ENCODE measurements around the gene VTI1B.

The VTI1B gene

DNA sequence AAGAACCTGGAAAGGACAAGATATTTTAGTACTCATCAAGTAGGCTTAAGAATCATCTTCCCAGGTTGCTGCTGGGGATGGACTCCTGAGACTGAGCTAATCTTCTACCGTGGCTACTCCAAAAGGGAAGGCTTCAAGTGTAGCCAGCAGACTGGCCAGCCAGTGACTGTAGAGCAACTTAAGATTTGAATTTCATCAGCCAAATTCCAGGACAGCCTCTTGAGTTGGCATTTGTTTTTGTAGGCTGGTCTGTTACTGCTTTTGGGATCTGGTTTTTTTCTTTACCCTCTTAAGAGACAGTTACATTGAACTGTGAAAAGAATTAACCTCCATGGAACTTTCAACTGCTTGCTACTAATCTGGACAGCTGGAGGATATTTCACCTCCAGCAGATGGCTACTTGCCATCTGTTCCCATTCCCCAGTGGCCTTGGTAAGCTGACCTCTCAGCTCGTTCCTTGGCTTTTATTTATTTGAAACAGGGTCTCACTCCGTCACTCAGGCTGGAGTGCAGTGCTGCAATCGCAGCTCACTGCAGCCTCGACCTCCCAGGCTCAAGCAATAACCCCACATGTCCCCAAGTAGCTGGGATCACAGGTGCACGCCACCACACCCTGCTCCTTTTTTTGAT, 20.7 kb downstream of the VTI1B start:
- Histone ChIP-seq H3K4me3 (ENCODE audit: low read depth in 1 of 5, low read length in 5 of 5) (no peak overlapping the region), H3K27ac (ENCODE audit: low read depth, low read length) (peak overlapping the region; percentile 40), H3K27me3 (ENCODE audit: control insufficient read depth in 5 of 5, insufficient read depth in 4 of 5, low read length in 5 of 5) (no peaks in the 10 kb centered on the region), H3K9ac (ENCODE audit: low read length in 5 of 5) (peak overlapping the region in 1 of 5 donors; percentile 21), H3K4me1 (ENCODE audit: control insufficient read depth in 5 of 5, insufficient read depth in 5 of 5, low read length in 5 of 5) (peaks cover 0 to 9% (median 6%) of the 10 kb centered on the region in 5 donors), H3K36me3 (ENCODE audit: control insufficient read depth in 5 of 5, insufficient read depth in 5 of 5, low read length in 5 of 5) (peaks cover 52 to 89% (median 85%) of the 10 kb centered on the region in 5 donors), H3K9me3 (ENCODE audit: control insufficient read depth in 5 of 5, low read length in 5 of 5) (no peaks in the 10 kb centered on the region)

DNA sequence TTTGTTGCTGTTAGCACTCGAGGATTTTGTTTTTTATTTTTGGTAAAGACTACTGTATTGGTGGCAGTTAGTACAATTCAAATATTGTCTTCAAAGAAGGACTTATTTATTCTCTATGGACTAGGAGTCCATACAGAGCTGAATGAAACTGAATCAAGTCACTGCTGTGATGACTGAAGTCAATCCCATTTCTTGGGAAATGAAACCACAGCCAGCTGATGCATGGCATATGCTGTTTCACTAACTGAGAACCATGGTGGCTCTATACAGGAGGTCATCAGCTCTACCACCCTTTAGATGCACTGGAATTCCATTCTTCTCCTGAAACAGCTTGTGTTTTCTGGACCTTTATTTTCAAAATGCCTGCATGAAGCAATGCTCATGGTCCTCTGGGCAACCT, 22.2 kb downstream of the VTI1B start:
- peaks cover 0 to 9% (median 6%) of the 10 kb centered on the region in 5 donors for H3K4me1 ChIP-seq (ENCODE audit: control insufficient read depth in 5 of 5, insufficient read depth in 5 of 5, low read length in 5 of 5)
- H3K9me3 ChIP-seq (ENCODE audit: control insufficient read depth in 5 of 5, low read length in 5 of 5) = no peaks in the 10 kb centered on the region
- H3K4me3 ChIP-seq (ENCODE audit: low read depth in 1 of 5, low read length in 5 of 5) = no peak overlapping the region
- no peak overlapping the region for H3K9ac ChIP-seq (ENCODE audit: low read length in 5 of 5)
- H3K36me3 ChIP-seq (ENCODE audit: control insufficient read depth in 5 of 5, insufficient read depth in 5 of 5, low read length in 5 of 5) = peaks cover 63 to 93% (median 87%) of the 10 kb centered on the region in 5 donors
- H3K27ac ChIP-seq (ENCODE audit: low read depth, low read length) = no peak overlapping the region
- no peaks in the 10 kb centered on the region for H3K27me3 ChIP-seq (ENCODE audit: control insufficient read depth in 5 of 5, insufficient read depth in 4 of 5, low read length in 5 of 5)

DNA sequence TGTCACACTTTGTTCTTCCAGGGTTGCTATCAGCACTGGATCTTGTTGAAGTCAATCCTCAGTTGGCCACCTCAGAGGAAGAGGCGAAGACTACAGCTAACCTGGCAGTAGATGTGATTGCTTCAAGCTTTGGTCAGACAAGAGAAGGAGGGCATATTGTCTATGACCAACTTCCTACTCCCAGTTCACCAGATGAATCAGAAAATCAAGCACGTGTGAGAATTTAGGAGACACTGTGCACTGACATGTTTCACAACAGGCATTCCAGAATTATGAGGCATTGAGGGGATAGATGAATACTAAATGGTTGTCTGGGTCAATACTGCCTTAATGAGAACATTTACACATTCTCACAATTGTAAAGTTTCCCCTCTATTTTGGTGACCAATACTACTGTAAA, 23.7 kb downstream of the VTI1B start:
- Histone ChIP-seq H3K9me3 (ENCODE audit: control insufficient read depth in 5 of 5, low read length in 5 of 5) (no peaks in the 10 kb centered on the region), H3K27ac (ENCODE audit: low read depth, low read length) (no peak overlapping the region), H3K36me3 (ENCODE audit: control insufficient read depth in 5 of 5, insufficient read depth in 5 of 5, low read length in 5 of 5) (peaks cover 67 to 96% (median 86%) of the 10 kb centered on the region in 5 donors), H3K4me1 (ENCODE audit: control insufficient read depth in 5 of 5, insufficient read depth in 5 of 5, low read length in 5 of 5) (peaks cover 0 to 9% (median 6%) of the 10 kb centered on the region in 5 donors), H3K4me3 (ENCODE audit: low read depth in 1 of 5, low read length in 5 of 5) (no peak overlapping the region), H3K27me3 (ENCODE audit: control insufficient read depth in 5 of 5, insufficient read depth in 4 of 5, low read length in 5 of 5) (no peaks in the 10 kb centered on the region), H3K9ac (ENCODE audit: low read length in 5 of 5) (no peak overlapping the region)

DNA sequence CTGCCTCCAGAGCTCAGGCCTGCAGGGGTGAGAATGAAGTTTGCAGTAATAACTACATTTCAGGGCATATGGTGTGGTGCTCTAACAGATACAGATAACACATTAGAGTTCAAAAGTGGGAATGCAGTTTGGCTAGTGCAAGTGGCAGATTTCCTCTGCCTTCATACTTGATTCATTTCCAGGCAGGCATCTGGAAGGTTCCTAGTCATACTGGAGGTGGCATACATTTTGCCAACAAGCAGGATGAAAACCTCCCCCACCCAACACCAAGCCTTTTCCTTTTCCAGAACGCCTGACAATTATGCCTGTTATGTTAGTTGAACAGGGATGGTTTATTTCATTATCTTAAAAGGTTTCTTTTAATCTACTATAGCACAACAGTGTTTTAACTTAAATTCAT, 24.3 kb downstream of the VTI1B start:
- H3K9ac ChIP-seq (ENCODE audit: low read length in 5 of 5) = no peak overlapping the region
- H3K4me3 ChIP-seq (ENCODE audit: low read depth in 1 of 5, low read length in 5 of 5) = no peak overlapping the region
- H3K27ac ChIP-seq (ENCODE audit: low read depth, low read length) = no peak overlapping the region
- peaks cover 0 to 9% (median 6%) of the 10 kb centered on the region in 5 donors for H3K4me1 ChIP-seq (ENCODE audit: control insufficient read depth in 5 of 5, insufficient read depth in 5 of 5, low read length in 5 of 5)
- H3K36me3 ChIP-seq (ENCODE audit: control insufficient read depth in 5 of 5, insufficient read depth in 5 of 5, low read length in 5 of 5) = peaks cover 61 to 94% (median 82%) of the 10 kb centered on the region in 5 donors
- no peaks in the 10 kb centered on the region for H3K27me3 ChIP-seq (ENCODE audit: control insufficient read depth in 5 of 5, insufficient read depth in 4 of 5, low read length in 5 of 5)
- H3K9me3 ChIP-seq (ENCODE audit: control insufficient read depth in 5 of 5, low read length in 5 of 5) = no peaks in the 10 kb centered on the region

DNA sequence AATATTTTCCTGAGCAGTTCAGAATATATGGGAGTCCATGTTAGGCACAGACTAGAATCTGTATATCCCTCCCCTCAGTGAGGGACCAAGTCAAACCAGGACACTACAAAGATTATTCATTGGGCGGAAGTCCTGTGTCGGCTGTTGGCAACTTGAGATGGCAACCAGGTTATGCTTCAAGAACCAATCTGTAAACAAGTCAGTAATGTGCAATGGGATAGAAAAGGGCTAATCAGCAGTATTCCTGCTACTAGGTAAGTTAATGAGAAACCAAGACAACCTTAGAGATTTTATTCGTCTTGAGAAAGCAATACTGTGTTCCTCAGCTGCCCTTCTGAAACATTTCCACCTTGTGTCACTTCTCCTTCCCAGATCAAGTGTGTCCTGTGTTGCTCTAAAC, 28.3 kb downstream of the VTI1B start:
- Histone ChIP-seq H3K4me1 (ENCODE audit: control insufficient read depth in 5 of 5, insufficient read depth in 5 of 5, low read length in 5 of 5) (no peaks in the 10 kb centered on the region), H3K9me3 (ENCODE audit: control insufficient read depth in 5 of 5, low read length in 5 of 5) (no peaks in the 10 kb centered on the region), H3K9ac (ENCODE audit: low read length in 5 of 5) (no peak overlapping the region), H3K36me3 (ENCODE audit: control insufficient read depth in 5 of 5, insufficient read depth in 5 of 5, low read length in 5 of 5) (peaks cover 47 to 57% (median 54%) of the 10 kb centered on the region in 5 donors), H3K4me3 (ENCODE audit: low read depth in 1 of 5, low read length in 5 of 5) (no peak overlapping the region), H3K27me3 (ENCODE audit: control insufficient read depth in 5 of 5, insufficient read depth in 4 of 5, low read length in 5 of 5) (no peaks in the 10 kb centered on the region), H3K27ac (ENCODE audit: low read depth, low read length) (no peak overlapping the region)

DNA sequence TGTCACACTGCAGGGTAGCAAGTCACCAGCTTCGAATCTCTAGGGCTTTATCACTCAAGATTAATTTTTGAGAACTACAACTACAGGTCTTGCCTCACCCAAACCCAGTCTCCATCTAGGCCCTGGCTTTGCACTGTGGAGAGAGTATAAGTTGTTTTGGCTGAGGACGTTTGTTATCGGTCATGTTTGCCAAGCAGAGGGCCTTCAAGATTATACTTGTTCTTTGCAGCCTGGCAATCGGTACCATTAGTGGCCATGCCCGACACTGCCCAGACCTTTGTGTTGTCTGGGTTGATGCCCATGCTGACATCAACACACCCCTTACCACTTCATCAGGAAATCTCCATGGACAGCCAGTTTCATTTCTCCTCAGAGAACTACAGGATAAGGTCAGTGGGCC, 29.0 kb downstream of the VTI1B start:
- H3K4me1 ChIP-seq (ENCODE audit: control insufficient read depth in 5 of 5, insufficient read depth in 5 of 5, low read length in 5 of 5) = no peaks in the 10 kb centered on the region
- peaks cover 40 to 50% (median 46%) of the 10 kb centered on the region in 5 donors for H3K36me3 ChIP-seq (ENCODE audit: control insufficient read depth in 5 of 5, insufficient read depth in 5 of 5, low read length in 5 of 5)
- no peak overlapping the region for H3K4me3 ChIP-seq (ENCODE audit: low read depth in 1 of 5, low read length in 5 of 5)
- H3K9me3 ChIP-seq (ENCODE audit: control insufficient read depth in 5 of 5, low read length in 5 of 5) = no peaks in the 10 kb centered on the region
- H3K27ac ChIP-seq (ENCODE audit: low read depth, low read length) = no peak overlapping the region
- H3K9ac ChIP-seq (ENCODE audit: low read length in 5 of 5) = no peak overlapping the region
- no peaks in the 10 kb centered on the region for H3K27me3 ChIP-seq (ENCODE audit: control insufficient read depth in 5 of 5, insufficient read depth in 4 of 5, low read length in 5 of 5)

DNA sequence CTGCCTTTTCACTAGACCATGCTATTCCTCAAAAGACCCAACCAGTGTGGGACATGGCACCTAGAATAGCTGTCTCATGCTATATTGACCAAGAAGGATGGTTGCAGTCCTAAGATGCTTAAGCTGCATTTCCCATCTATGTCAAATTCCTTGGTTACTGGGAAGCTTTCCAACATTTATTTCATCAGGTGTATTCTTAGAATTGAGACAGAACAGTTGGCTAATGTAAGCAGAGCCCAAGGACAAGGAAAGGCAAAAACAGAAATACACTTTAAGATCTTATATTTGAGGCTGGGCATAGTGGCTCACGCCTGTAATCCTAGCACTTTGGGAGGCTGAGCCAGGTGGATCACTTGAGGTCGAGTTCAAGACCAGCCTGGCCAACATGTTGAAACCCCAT, 30.0 kb downstream of the VTI1B start:
- H3K27ac ChIP-seq (ENCODE audit: low read depth, low read length) = no peak overlapping the region
- H3K4me1 ChIP-seq (ENCODE audit: control insufficient read depth in 5 of 5, insufficient read depth in 5 of 5, low read length in 5 of 5) = no peaks in the 10 kb centered on the region
- no peak overlapping the region for H3K9ac ChIP-seq (ENCODE audit: low read length in 5 of 5)
- no peak overlapping the region for H3K4me3 ChIP-seq (ENCODE audit: low read depth in 1 of 5, low read length in 5 of 5)
- H3K27me3 ChIP-seq (ENCODE audit: control insufficient read depth in 5 of 5, insufficient read depth in 4 of 5, low read length in 5 of 5) = no peaks in the 10 kb centered on the region
- H3K36me3 ChIP-seq (ENCODE audit: control insufficient read depth in 5 of 5, insufficient read depth in 5 of 5, low read length in 5 of 5) = peaks cover 31 to 40% (median 37%) of the 10 kb centered on the region in 5 donors
- H3K9me3 ChIP-seq (ENCODE audit: control insufficient read depth in 5 of 5, low read length in 5 of 5) = no peaks in the 10 kb centered on the region

DNA sequence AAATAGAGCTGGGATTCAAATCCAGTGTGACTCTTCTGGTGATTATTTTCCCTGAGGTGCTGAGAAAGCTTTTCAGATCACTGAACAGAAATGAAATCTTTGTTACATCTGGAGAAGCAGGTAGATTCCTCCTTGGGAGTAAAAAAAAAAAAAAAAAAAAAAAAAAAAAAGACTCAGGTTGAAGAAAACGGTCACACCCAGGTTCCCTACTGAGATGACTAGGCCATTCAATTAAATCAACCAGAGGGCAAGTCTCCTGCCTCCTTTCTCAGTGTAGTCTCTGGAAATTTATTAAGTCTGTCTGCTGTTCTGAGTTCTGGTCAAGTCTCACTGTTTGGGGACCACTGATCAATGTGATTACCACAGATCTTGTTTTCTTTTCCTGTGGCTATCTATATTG, 30.7 kb downstream of the VTI1B start:
- Histone ChIP-seq H3K9ac (ENCODE audit: low read length in 5 of 5) (no peak overlapping the region), H3K27me3 (ENCODE audit: control insufficient read depth in 5 of 5, insufficient read depth in 4 of 5, low read length in 5 of 5) (no peaks in the 10 kb centered on the region), H3K4me3 (ENCODE audit: low read depth in 1 of 5, low read length in 5 of 5) (no peak overlapping the region), H3K9me3 (ENCODE audit: control insufficient read depth in 5 of 5, low read length in 5 of 5) (no peaks in the 10 kb centered on the region), H3K27ac (ENCODE audit: low read depth, low read length) (no peak overlapping the region), H3K36me3 (ENCODE audit: control insufficient read depth in 5 of 5, insufficient read depth in 5 of 5, low read length in 5 of 5) (peaks cover 24 to 33% (median 30%) of the 10 kb centered on the region in 5 donors), H3K4me1 (ENCODE audit: control insufficient read depth in 5 of 5, insufficient read depth in 5 of 5, low read length in 5 of 5) (no peaks in the 10 kb centered on the region)

DNA sequence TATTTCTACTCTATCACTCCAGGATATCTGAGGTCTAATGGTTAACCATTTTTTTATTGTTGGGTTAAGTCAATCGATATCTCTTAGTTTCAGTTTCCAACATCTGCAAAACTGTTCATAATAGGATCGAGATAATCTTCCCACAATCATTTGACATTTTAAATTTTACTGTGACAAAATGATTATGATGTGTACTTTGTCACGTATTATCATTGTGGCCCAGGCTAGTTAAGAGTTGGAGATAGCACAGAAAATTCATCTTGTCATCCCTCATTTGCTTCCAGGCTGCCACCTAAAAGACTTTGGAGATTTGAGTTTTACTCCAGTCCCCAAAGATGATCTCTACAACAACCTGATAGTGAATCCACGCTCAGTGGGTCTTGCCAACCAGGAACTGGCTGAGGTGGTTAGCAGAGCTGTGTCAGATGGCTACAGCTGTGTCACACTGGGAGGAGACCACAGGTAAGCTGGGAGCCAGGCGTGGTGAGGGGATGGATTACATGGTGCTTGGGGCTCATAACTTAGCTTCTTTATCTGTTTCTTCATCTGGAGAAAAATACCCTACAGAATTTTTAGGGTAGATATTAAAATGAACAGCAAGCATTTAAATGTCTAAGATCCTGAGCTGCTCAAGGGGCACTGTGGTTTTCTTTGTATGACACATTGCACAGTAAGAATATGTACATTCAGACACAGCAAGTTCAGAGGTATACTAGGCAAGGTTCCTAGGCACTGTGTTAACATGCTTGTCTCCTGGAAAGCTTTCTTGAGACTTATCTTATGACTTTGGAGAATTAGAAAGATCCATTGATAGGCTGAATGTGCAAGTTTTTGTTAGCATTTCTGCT, 32.3 kb downstream of the VTI1B start:
- Histone ChIP-seq H3K9me3 (ENCODE audit: control insufficient read depth in 5 of 5, low read length in 5 of 5) (no peaks in the 10 kb centered on the region), H3K9ac (ENCODE audit: low read length in 5 of 5) (no peak overlapping the region), H3K27me3 (ENCODE audit: control insufficient read depth in 5 of 5, insufficient read depth in 4 of 5, low read length in 5 of 5) (no peaks in the 10 kb centered on the region), H3K4me1 (ENCODE audit: control insufficient read depth in 5 of 5, insufficient read depth in 5 of 5, low read length in 5 of 5) (no peaks in the 10 kb centered on the region), H3K4me3 (ENCODE audit: low read depth in 1 of 5, low read length in 5 of 5) (no peak overlapping the region), H3K36me3 (ENCODE audit: control insufficient read depth in 5 of 5, insufficient read depth in 5 of 5, low read length in 5 of 5) (peaks cover 12 to 18% (median 15%) of the 10 kb centered on the region in 5 donors), H3K27ac (ENCODE audit: low read depth, low read length) (no peak overlapping the region)

DNA sequence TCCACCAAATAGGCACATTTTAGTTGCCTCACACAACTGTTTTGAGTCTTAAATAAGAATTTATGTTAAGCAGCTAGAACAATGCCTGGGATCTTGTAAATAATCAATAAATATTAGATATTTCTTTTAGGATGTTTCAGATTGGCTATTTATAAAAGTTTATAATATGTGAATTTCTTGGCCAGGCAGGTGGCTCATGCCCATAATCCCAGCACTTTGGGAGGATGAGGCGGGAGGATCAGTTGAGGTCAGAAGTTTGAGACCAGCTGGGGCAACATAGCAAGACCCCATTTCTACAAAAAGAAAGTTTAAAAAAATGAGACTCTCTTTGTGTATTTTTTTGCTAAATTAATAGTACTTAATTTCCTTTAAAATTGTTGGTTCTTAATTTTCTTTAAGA, 33.0 kb downstream of the VTI1B start:
- peaks cover 5 to 12% (median 10%) of the 10 kb centered on the region in 5 donors for H3K36me3 ChIP-seq (ENCODE audit: control insufficient read depth in 5 of 5, insufficient read depth in 5 of 5, low read length in 5 of 5)
- no peak overlapping the region for H3K9ac ChIP-seq (ENCODE audit: low read length in 5 of 5)
- no peaks in the 10 kb centered on the region for H3K27me3 ChIP-seq (ENCODE audit: control insufficient read depth in 5 of 5, insufficient read depth in 4 of 5, low read length in 5 of 5)
- no peaks in the 10 kb centered on the region for H3K9me3 ChIP-seq (ENCODE audit: control insufficient read depth in 5 of 5, low read length in 5 of 5)
- H3K27ac ChIP-seq (ENCODE audit: low read depth, low read length) = no peak overlapping the region
- H3K4me1 ChIP-seq (ENCODE audit: control insufficient read depth in 5 of 5, insufficient read depth in 5 of 5, low read length in 5 of 5) = no peaks in the 10 kb centered on the region
- no peak overlapping the region for H3K4me3 ChIP-seq (ENCODE audit: low read depth in 1 of 5, low read length in 5 of 5)
